ENCODE data around the gene EBLN2.

EBLN2 gene

GRCh38 chr3:73061416-73061815, at the start of gene EBLN2:
Gene EBLN2, plus strand, starts transcription at chr3:73061659. Its CDS starts 423 bp downstream, at chr3:73062082.
- Mint-ChIP-seq H3K4me1 (peaks cover 14% of the 10 kb centered on the region), H3K9me3 (no peaks in the 10 kb centered on the region), H3K4me3 (no peak within 1 kb of the TSS), H3K27me3 (no peaks in the 10 kb centered on the region), H3K36me3 (peaks cover 10% of the 10 kb centered on the region), H3K27ac (peak within 1 kb of the TSS; percentile 23)

- peak overlapping the region; percentile 41 for H3K27ac Mint-ChIP-seq
- no peaks in the 10 kb centered on the region for H3K9me3 Mint-ChIP-seq
- peaks cover 7% of the 10 kb centered on the region for H3K36me3 Mint-ChIP-seq
- H3K4me3 Mint-ChIP-seq: peak overlapping the region; percentile 11
- H3K4me1 Mint-ChIP-seq: peaks cover 76% of the 10 kb centered on the region
- no peaks in the 10 kb centered on the region for H3K27me3 Mint-ChIP-seq
Measured at GRCh38 chr3:73018298-73018697, 43.2 kb upstream of the EBLN2 start.

GRCh38 chr3:73018790-73019441, 42.5 kb upstream of the EBLN2 start:
- H3K4me1 Mint-ChIP-seq: peaks cover 70% of the 10 kb centered on the region
- no peaks in the 10 kb centered on the region for H3K27me3 Mint-ChIP-seq
- peak overlapping the region; percentile 41 for H3K27ac Mint-ChIP-seq
- peak overlapping the region; percentile 11 for H3K4me3 Mint-ChIP-seq
- H3K9me3 Mint-ChIP-seq: no peaks in the 10 kb centered on the region
- H3K36me3 Mint-ChIP-seq: peaks cover 7% of the 10 kb centered on the region

GRCh38 chr3:73021301-73021835, 40.1 kb upstream of the EBLN2 start:
- Mint-ChIP-seq H3K27me3 (no peaks in the 10 kb centered on the region), H3K27ac (no peak overlapping the region), H3K36me3 (peaks cover 4% of the 10 kb centered on the region), H3K4me3 (no peak overlapping the region), H3K4me1 (peaks cover 80% of the 10 kb centered on the region), H3K9me3 (no peaks in the 10 kb centered on the region)

GRCh38 chr3:73024836-73025235, 36.6 kb upstream of the EBLN2 start:
- Mint-ChIP-seq H3K27ac (no peak overlapping the region), H3K4me3 (no peak overlapping the region), H3K36me3 (peaks cover 3% of the 10 kb centered on the region), H3K27me3 (no peaks in the 10 kb centered on the region), H3K9me3 (no peaks in the 10 kb centered on the region), H3K4me1 (peaks cover 86% of the 10 kb centered on the region)

- H3K4me1 Mint-ChIP-seq: peaks cover 90% of the 10 kb centered on the region
- H3K27ac Mint-ChIP-seq: no peak overlapping the region
- no peaks in the 10 kb centered on the region for H3K9me3 Mint-ChIP-seq
- no peak overlapping the region for H3K4me3 Mint-ChIP-seq
- no peaks in the 10 kb centered on the region for H3K27me3 Mint-ChIP-seq
- peaks cover 7% of the 10 kb centered on the region for H3K36me3 Mint-ChIP-seq
Measured at GRCh38 chr3:73026111-73026759, 35.2 kb upstream of the EBLN2 start.

GRCh38 chr3:73026760-73027113, 34.7 kb upstream of the EBLN2 start:
- Mint-ChIP-seq H3K4me3 (no peak overlapping the region), H3K27ac (no peak overlapping the region), H3K4me1 (peaks cover 86% of the 10 kb centered on the region), H3K27me3 (no peaks in the 10 kb centered on the region), H3K9me3 (no peaks in the 10 kb centered on the region), H3K36me3 (peaks cover 7% of the 10 kb centered on the region)

- Mint-ChIP-seq H3K27ac (peak overlapping the region; percentile 20), H3K27me3 (no peaks in the 10 kb centered on the region), H3K9me3 (no peaks in the 10 kb centered on the region), H3K4me3 (no peak overlapping the region), H3K4me1 (peaks cover 87% of the 10 kb centered on the region), H3K36me3 (peaks cover 8% of the 10 kb centered on the region)
Measured at GRCh38 chr3:73028803-73029202, 32.7 kb upstream of the EBLN2 start.

- H3K36me3 Mint-ChIP-seq: peaks cover 8% of the 10 kb centered on the region
- H3K4me1 Mint-ChIP-seq: peaks cover 88% of the 10 kb centered on the region
- peak overlapping the region; percentile 16 for H3K4me3 Mint-ChIP-seq
- no peaks in the 10 kb centered on the region for H3K27me3 Mint-ChIP-seq
- peak overlapping the region; percentile 78 for H3K27ac Mint-ChIP-seq
- H3K9me3 Mint-ChIP-seq: no peaks in the 10 kb centered on the region
Measured at GRCh38 chr3:73029321-73029796, 32.1 kb upstream of the EBLN2 start.

GRCh38 chr3:73030073-73030597, 31.3 kb upstream of the EBLN2 start:
- Mint-ChIP-seq H3K27ac (peak overlapping the region; percentile 78), H3K4me1 (peaks cover 88% of the 10 kb centered on the region), H3K4me3 (peak overlapping the region; percentile 24), H3K9me3 (no peaks in the 10 kb centered on the region), H3K36me3 (peaks cover 13% of the 10 kb centered on the region), H3K27me3 (no peaks in the 10 kb centered on the region)

GRCh38 chr3:73031573-73032103, 29.8 kb upstream of the EBLN2 start:
- no peaks in the 10 kb centered on the region for H3K9me3 Mint-ChIP-seq
- peaks cover 15% of the 10 kb centered on the region for H3K36me3 Mint-ChIP-seq
- no peaks in the 10 kb centered on the region for H3K27me3 Mint-ChIP-seq
- H3K27ac Mint-ChIP-seq: no peak overlapping the region
- no peak overlapping the region for H3K4me3 Mint-ChIP-seq
- peaks cover 84% of the 10 kb centered on the region for H3K4me1 Mint-ChIP-seq

GRCh38 chr3:73036694-73037591, 24.5 kb upstream of the EBLN2 start:
- Mint-ChIP-seq H3K4me1 (peaks cover 86% of the 10 kb centered on the region), H3K4me3 (peak overlapping the region; percentile 23), H3K27me3 (no peaks in the 10 kb centered on the region), H3K9me3 (no peaks in the 10 kb centered on the region), H3K36me3 (peaks cover 9% of the 10 kb centered on the region), H3K27ac (peak overlapping the region; percentile 65)

- Mint-ChIP-seq H3K36me3 (no peaks in the 10 kb centered on the region), H3K27ac (peak overlapping the region; percentile 4), H3K9me3 (no peaks in the 10 kb centered on the region), H3K27me3 (no peaks in the 10 kb centered on the region), H3K4me3 (no peak overlapping the region), H3K4me1 (peaks cover 80% of the 10 kb centered on the region)
Measured at GRCh38 chr3:73041537-73041936, 19.9 kb upstream of the EBLN2 start.

- Mint-ChIP-seq H3K9me3 (no peaks in the 10 kb centered on the region), H3K36me3 (no peaks in the 10 kb centered on the region), H3K27me3 (no peaks in the 10 kb centered on the region), H3K27ac (no peak overlapping the region), H3K4me1 (peaks cover 70% of the 10 kb centered on the region), H3K4me3 (no peak overlapping the region)
Measured at GRCh38 chr3:73043414-73043813, 18.0 kb upstream of the EBLN2 start.

GRCh38 chr3:73045391-73045790, 16.1 kb upstream of the EBLN2 start:
- no peak overlapping the region for H3K4me3 Mint-ChIP-seq
- peaks cover 67% of the 10 kb centered on the region for H3K4me1 Mint-ChIP-seq
- H3K27ac Mint-ChIP-seq: no peak overlapping the region
- no peaks in the 10 kb centered on the region for H3K27me3 Mint-ChIP-seq
- no peaks in the 10 kb centered on the region for H3K9me3 Mint-ChIP-seq
- peaks cover 3% of the 10 kb centered on the region for H3K36me3 Mint-ChIP-seq
